HepG2 (cell line): ENCODE measurements around the gene TSGA10. TPM values are rescaled to one million over a fixed set of nuclear protein-coding genes. Genes with fewer than 3 reads are reported as not detected.
A peak's percentile ranks its signal among the peaks of the same experiment; 100 is the strongest.
"Not testable (repeated sequence)": the region's sequence is repeated elsewhere in the genome, so short reads cannot be mapped to it uniquely, and the experiment has no call there.

ENCODE experiments used
- ATAC-seq: fragments of 200-7000 bp; cut with Tn5 transposase; 3 replicates; pipeline ENCODE4 v1.9.1; 2020; ENCODE audit warnings: mild to moderate bottlenecking, moderate library complexity
- BruUV-seq: library from RNA; stranded (reverse); fragments of 400-500 nt; replicated peaks from 2 replicates; lab custom pipeline; 2021; lab: Mats Ljungman, UMichigan
- CTCF ChIA-PET: fragments of 300-600 bp; formaldehyde crosslinking; extraction: SDS; loops from one replicate; lab custom pipeline; 2021; ENCODE audit warnings: low total read pairs, inconsistent platforms, low intra/inter-chr PET ratio; lab: Yijun Ruan, JAX
- POLR2A ChIA-PET: fragments of 350-600 bp; sonication (Branson Sonifier 250); formaldehyde crosslinking; loops from one replicate; lab custom pipeline; 2020; ENCODE audit warnings: antibody characterized with exemption, inconsistent platforms; lab: Yijun Ruan, JAX
- DNase-seq: peaks from one replicate; pipeline ENCODE4 v3.0.0-alpha.2; 2015; ENCODE audit warnings: low spot score
- FAIRE-seq: peaks from 3 replicates; lab custom pipeline; 2011; peaks lifted over from hg19 to GRCh38; lab: Jason Lieb, UNC
- H2AFZ ChIP-seq: one replicate; pipeline ENCODE4 v1.6.1; 2011; ENCODE audit warnings: low read length, inconsistent platforms
- H3K27ac ChIP-seq: fragments of 300-600 bp; 3 replicates; pipeline ENCODE4 v1.8.0; 2011; ENCODE audit warnings: mixed run types, mild to moderate bottlenecking, mixed read lengths, low read length, inconsistent platforms; ENCODE audit not compliant: insufficient read depth; ENCODE audit errors: extremely low read length
- H3K27me3 ChIP-seq, 2 experiments: fragments of 200-600 bp in 1 of 2; 2 replicates in 1 of 2; 3 replicates in 1 of 2; pipeline versions ENCODE4 v1.6.0 to v1.8.0; 2011; ENCODE audit warnings: low read length in 2 of 2, mild to moderate bottlenecking in 2 of 2, moderate library complexity in 2 of 2, inconsistent platforms in 1 of 2; ENCODE audit not compliant: insufficient read depth in 2 of 2, control insufficient read depth in 1 of 2
- H3K36me3 ChIP-seq, 2 experiments: fragments of 200-600 bp in 1 of 2; replicated peaks in 1 of 2; 2 replicates in 1 of 2; 3 replicates in 1 of 2; pipeline versions ENCODE4 v1.5.1 to v1.8.0; 2011; ENCODE audit warnings: low read length in 2 of 2, inconsistent platforms in 1 of 2; ENCODE audit not compliant: insufficient read depth in 2 of 2, control insufficient read depth in 1 of 2
- H3K4me1 ChIP-seq: 2 replicates; pipeline ENCODE4 v1.5.1; 2012; ENCODE audit warnings: low read length, inconsistent platforms; ENCODE audit not compliant: insufficient read depth
- H3K4me2 ChIP-seq: 2 replicates; pipeline ENCODE4 v1.6.0; 2011; ENCODE audit warnings: low read depth, low read length, inconsistent platforms
- H3K4me3 ChIP-seq, 3 experiments: fragments of 200-600 bp in 1 of 3; sonication (generic), shearing (Covaris generic) in 1 of 3; replicated peaks in 1 of 3; 2 replicates each; pipeline ENCODE4 v1.5.1; 2011 to 2016; ENCODE audit warnings: low read length in 3 of 3, inconsistent platforms in 2 of 3, low read depth in 2 of 3, mild to moderate bottlenecking in 2 of 3, control low read depth in 1 of 3, mixed read lengths in 1 of 3; ENCODE audit not compliant: insufficient read depth in 1 of 3
- H3K79me2 ChIP-seq: one replicate; pipeline ENCODE4 v1.6.1; 2011; ENCODE audit warnings: low read length, inconsistent platforms; ENCODE audit not compliant: insufficient read depth
- H3K9ac ChIP-seq: 2 replicates; pipeline ENCODE4 v1.6.0; 2011; ENCODE audit warnings: mild to moderate bottlenecking, low read depth, low read length, inconsistent platforms; ENCODE audit not compliant: insufficient read depth
- H3K9me3 ChIP-seq: 2 replicates; pipeline ENCODE4 v1.5.1; 2012; ENCODE audit warnings: mild to moderate bottlenecking, low read length
- H4K20me1 ChIP-seq: 2 replicates; pipeline ENCODE4 v1.6.0; 2011; ENCODE audit warnings: inconsistent platforms, mild to moderate bottlenecking, low read length, moderate library complexity; ENCODE audit not compliant: insufficient read depth
- HOXA7 ChIP-seq: sonication (generic); formaldehyde crosslinking; IDR thresholded peaks from 2 replicates; pipeline ENCODE4 v1.8.1; 2022; ENCODE audit warnings: mild to moderate bottlenecking, missing genetic modification reagents, moderate library complexity
- MIXL1 ChIP-seq: IDR thresholded peaks from 2 replicates; pipeline ENCODE4 v1.6.1; 2016
- SAP130 ChIP-seq: IDR thresholded peaks from 2 replicates; pipeline ENCODE4 v1.6.1; 2016; ENCODE audit warnings: low read depth
- ZFP37 ChIP-seq: sonication (generic); formaldehyde crosslinking; IDR thresholded peaks from 2 replicates; pipeline ENCODE4 v1.4.0; 2020; ENCODE audit warnings: missing genetic modification reagents, borderline replicate concordance
- ZFX ChIP-seq: sonication (generic); formaldehyde crosslinking; IDR thresholded peaks from 2 replicates; pipeline ENCODE4 v1.4.0; 2020; ENCODE audit warnings: mild to moderate bottlenecking, low read depth, missing genetic modification reagents, moderate library complexity
- ZMYM2 ChIP-seq: sonication (generic); formaldehyde crosslinking; IDR thresholded peaks from 2 replicates; pipeline ENCODE4 v1.8.0; 2022; ENCODE audit warnings: mild to moderate bottlenecking, missing genetic modification reagents
- ZNF644 ChIP-seq: IDR thresholded peaks from 2 replicates; pipeline ENCODE4 v1.6.1; 2016; ENCODE audit warnings: low read depth
- WGBS: methylation state at CpG from one replicate; pipeline ENCODE4 v1.1.6; 2017; ENCODE audit warnings: low lambda C conversion rate; 5-methylcytosine and 5-hydroxymethylcytosine counted together
- in situ Hi-C: cut with HindIII; loops from 2 replicates; pipeline ENCODE4 v1.10.0; 2017; ENCODE audit warnings: low pct_unique_long_range_greater_than_20kb; ENCODE audit not compliant: extremely low pct_ligation_motif_present
- intact Hi-C: fragments of 100-400 bp; cut with micrococcal nuclease; formaldehyde crosslinking; loops from one replicate; pipeline ENCODE4 v1.10.0; 2022; ENCODE audit not compliant: unreplicated experiment
- polyA plus RNA-seq, 8 experiments: library from polyadenylated mRNA; depleted of rRNA in 3 of 8; stranded (reverse) in 7 of 8; unstranded in 1 of 8; fragments of >200 nt; fragmentation: Illumina TruSeq in 4 of 8; extraction: Trizol in 4 of 8; gene quantifications; 2 replicates each; pipeline versions ENCODE4 v1.2.1 to v1.2.3, GENCODE V29; 2011 to 2016; ENCODE audit warnings: low read depth in 4 of 8, missing spikeins in 1 of 8, mixed read lengths in 1 of 8; ENCODE audit not compliant: insufficient read depth in 1 of 8
- total RNA-seq, 5 experiments: library from RNA; depleted of rRNA; stranded (reverse); fragments of >200 nt; fragmentation: Illumina TruSeq; extraction: Trizol; gene quantifications; 2 replicates each; pipeline ENCODE4 v1.2.3, GENCODE V29; 2016; ENCODE audit warnings: low read depth in 1 of 5
- TF ChIP-seq, protein P1 (sequence below): sonication (generic); formaldehyde crosslinking; IDR thresholded peaks from 2 replicates; pipeline ENCODE4 v1.4.0; 2020; ENCODE audit warnings: low read depth, mild to moderate bottlenecking, missing genetic modification reagents
- TF ChIP-seq, protein P2 (sequence below): IDR thresholded peaks from 2 replicates; pipeline ENCODE4 v1.4.0; 2020; ENCODE audit warnings: mild to moderate bottlenecking, missing genetic modification reagents

The TSGA10 gene
- total and polyA plus RNA-seq, 2 of the 13 experiments (the other 11 are each of a cell fraction or from before 2014, with no cell fraction given), result 4.7 to 13.1 TPM

DNA sequence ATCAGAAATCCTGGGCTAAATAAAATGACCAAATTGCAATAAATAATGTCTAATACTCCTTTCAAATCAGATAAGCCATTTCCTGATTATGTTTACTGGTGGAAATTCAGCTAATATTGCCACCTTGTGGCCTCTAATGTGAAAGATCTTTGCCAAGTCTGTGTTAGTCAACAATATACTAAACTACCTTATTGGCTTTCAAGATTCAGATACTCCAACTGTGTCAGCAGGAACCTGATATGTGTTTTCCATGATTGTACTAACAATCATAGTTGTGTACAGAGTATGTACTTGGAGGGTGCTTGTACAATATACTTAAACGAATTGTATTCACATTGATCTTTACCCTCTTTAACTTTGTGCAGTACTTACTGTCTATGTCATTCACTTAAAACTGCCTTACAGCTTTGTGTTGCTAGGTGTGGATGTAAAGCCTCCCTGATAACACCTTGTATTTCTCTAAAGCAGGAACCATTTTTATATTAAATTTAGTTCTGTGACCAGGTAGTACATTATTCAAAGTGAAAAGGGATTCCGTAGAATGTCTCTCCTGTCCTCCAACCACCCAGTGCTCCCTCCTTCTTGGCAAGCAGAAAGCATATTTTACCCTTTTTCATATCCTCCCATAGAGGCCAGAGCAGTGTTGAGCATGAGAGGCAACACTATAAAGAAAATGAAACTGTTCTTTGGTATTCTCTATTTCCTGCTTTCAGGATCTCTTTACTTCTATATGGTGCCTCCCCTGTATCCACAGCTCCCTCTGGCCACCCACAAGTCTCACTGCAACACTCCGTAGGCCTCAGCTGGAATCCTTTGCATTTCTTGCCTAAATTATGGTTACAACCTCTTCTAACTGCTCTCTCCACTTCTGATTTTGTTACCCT lies 88.4 kb downstream of the TSGA10 start (continued):
- TF ChIP-seq, protein P1, sequence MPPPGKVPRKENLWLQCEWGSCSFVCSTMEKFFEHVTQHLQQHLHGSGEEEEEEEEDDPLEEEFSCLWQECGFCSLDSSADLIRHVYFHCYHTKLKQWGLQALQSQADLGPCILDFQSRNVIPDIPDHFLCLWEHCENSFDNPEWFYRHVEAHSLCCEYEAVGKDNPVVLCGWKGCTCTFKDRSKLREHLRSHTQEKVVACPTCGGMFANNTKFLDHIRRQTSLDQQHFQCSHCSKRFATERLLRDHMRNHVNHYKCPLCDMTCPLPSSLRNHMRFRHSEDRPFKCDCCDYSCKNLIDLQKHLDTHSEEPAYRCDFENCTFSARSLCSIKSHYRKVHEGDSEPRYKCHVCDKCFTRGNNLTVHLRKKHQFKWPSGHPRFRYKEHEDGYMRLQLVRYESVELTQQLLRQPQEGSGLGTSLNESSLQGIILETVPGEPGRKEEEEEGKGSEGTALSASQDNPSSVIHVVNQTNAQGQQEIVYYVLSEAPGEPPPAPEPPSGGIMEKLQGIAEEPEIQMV (CRISPR knock-in tag), result no peak
- TF ChIP-seq ZFX (CRISPR knock-in tag) (peak; percentile 29; the same call in 1 of the 2 replicates), ZMYM2 (CRISPR knock-in tag) (no peak), SAP130 (CRISPR knock-in tag) (peak; percentile 24; the same call in 1 of the 2 replicates), ZNF644 (CRISPR knock-in tag) (0 out of 2 replicates have a peak, but pooled peaks have one; percentile 53), HOXA7 (CRISPR knock-in tag) (no peak), MIXL1 (CRISPR knock-in tag) (0 out of 2 replicates have a peak, but pooled peaks have one; percentile 41), ZFP37 (CRISPR knock-in tag) (no peak)
- TF ChIP-seq, protein P2, sequence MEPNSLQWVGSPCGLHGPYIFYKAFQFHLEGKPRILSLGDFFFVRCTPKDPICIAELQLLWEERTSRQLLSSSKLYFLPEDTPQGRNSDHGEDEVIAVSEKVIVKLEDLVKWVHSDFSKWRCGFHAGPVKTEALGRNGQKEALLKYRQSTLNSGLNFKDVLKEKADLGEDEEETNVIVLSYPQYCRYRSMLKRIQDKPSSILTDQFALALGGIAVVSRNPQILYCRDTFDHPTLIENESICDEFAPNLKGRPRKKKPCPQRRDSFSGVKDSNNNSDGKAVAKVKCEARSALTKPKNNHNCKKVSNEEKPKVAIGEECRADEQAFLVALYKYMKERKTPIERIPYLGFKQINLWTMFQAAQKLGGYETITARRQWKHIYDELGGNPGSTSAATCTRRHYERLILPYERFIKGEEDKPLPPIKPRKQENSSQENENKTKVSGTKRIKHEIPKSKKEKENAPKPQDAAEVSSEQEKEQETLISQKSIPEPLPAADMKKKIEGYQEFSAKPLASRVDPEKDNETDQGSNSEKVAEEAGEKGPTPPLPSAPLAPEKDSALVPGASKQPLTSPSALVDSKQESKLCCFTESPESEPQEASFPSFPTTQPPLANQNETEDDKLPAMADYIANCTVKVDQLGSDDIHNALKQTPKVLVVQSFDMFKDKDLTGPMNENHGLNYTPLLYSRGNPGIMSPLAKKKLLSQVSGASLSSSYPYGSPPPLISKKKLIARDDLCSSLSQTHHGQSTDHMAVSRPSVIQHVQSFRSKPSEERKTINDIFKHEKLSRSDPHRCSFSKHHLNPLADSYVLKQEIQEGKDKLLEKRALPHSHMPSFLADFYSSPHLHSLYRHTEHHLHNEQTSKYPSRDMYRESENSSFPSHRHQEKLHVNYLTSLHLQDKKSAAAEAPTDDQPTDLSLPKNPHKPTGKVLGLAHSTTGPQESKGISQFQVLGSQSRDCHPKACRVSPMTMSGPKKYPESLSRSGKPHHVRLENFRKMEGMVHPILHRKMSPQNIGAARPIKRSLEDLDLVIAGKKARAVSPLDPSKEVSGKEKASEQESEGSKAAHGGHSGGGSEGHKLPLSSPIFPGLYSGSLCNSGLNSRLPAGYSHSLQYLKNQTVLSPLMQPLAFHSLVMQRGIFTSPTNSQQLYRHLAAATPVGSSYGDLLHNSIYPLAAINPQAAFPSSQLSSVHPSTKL (CRISPR knock-in tag), result peak; percentile 0; the same call in 1 of the 2 replicates

DNA sequence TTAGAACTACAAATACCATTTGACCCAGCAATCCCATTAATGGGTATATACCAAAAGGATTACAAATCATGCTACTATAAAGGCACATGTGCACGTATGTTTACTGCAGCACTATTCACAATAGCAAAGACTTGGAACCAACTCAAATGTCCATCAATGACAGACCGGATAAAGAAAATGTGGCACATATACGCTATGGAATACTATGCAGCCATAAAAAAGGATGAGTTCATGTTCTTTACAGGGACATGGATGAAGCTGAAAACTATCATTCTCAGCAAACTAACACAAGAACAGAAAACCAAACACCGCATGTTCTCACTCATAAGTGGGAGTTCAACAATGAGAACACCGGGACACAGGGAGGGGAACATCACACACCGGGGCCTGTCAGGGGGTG lies 105.6 kb downstream of the TSGA10 start:
- intact Hi-C loops, H3K4me2 ChIP-seq, H3K9ac ChIP-seq, H3K4me3 ChIP-seq, H4K20me1 ChIP-seq, H3K79me2 ChIP-seq, H3K27me3 ChIP-seq, BruUV-seq, CTCF ChIA-PET, ATAC-seq, POLR2A ChIA-PET, DNase-seq, H3K4me1 ChIP-seq, in situ Hi-C loops, H2AFZ ChIP-seq, H3K27ac ChIP-seq, FAIRE-seq, H3K36me3 ChIP-seq, H3K9me3 ChIP-seq: not testable (repeated sequence)
- WGBS, result 55% methylated on average over 6 of the region's 6 CpGs
